ENCODE results near the gene PNPLA7. TPM values are rescaled to one million over a fixed set of nuclear protein-coding genes. Genes with fewer than 3 reads are reported as not detected.

Gene PNPLA7
- polyA plus RNA-seq, 2 donors = 2.3 to 3.9 TPM

DNA sequence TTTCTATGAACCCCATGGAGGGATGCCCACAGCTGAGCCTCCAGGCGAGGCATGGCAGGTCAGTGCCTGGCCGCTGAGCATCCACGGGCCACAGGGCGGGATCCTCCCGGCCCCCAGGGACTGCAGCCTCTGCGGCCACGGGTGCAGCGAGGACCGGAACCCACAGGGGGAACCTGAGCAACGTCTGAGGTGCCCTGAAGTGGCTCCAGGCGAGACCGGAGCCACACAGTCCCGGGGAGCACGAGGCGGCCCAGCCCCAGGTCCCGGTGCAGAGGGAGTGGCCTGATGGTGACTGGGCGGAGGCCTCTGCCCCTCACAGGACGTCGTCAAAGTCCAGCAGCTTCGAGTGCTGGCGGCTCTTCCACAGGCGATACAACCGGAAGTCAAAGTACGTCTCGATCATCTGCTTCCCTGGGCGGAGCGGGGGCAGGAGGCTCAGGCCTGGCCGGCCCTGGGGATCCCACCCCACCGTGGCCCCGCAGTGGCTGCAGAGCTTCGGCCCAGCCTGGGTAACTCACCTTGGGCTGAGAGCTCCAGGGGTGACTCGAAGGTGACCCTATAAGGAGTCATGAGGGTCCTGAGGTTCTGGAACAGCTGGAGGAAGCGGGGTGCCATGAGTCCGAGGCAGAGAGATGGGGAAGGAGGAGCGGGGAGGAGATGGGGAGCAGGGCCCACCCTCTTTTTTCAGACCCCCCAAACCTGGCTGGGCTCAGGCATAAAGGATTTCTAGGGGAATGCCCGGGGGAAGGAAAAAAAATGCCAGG, 100.9 kb downstream of the PNPLA7 start:
- peaks cover under 1 to 5% of the 10 kb centered on the region in 2 donors for H3K4me1 ChIP-seq (ENCODE audit: control insufficient read depth in 2 of 2, insufficient read depth in 2 of 2, low read length in 1 of 2)
- no peaks in the 10 kb centered on the region for H3K27me3 ChIP-seq (ENCODE audit: control insufficient read depth in 1 of 2, insufficient read depth in 2 of 2, low read length in 2 of 2)
- peaks cover 4 to 9% of the 10 kb centered on the region in 2 donors for H3K36me3 ChIP-seq (ENCODE audit: control insufficient read depth in 2 of 2, insufficient read depth in 2 of 2, low read length in 1 of 2)
- no peak overlapping the region for H3K27ac ChIP-seq (ENCODE audit: low read depth in 2 of 2, low read length in 1 of 2)
- H3K9me3 ChIP-seq (ENCODE audit: control insufficient read depth in 2 of 2, insufficient read depth in 1 of 2, low read depth in 1 of 2, low read length in 1 of 2) = no peaks in the 10 kb centered on the region
- WGBS, 2 donors = 87% methylated on average over 36 of the region's 36 CpGs
- no peak overlapping the region for H3K4me3 ChIP-seq (ENCODE audit: low read depth in 1 of 2, low read length in 2 of 2)

DNA sequence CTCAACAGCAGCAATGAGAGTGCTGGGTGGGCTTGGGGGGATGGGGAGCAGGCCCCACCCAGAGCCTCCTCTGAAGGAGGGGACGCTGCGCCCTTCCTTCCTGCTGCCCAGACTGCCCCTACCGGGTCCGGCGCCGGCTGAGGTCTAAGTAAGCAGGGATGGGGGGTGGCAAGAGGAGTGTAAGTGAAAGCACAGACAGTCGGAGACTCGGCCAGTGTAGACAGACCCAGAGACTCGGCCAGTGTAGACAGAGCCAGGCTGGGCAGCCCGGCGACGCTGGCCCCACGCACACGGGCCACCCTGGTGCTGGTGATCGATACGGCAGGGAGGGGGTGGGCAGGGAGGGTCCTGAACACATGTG, 101.6 kb downstream of the PNPLA7 start:
- H3K9me3 ChIP-seq (ENCODE audit: control insufficient read depth in 2 of 2, insufficient read depth in 1 of 2, low read depth in 1 of 2, low read length in 1 of 2) = no peaks in the 10 kb centered on the region
- H3K4me3 ChIP-seq (ENCODE audit: low read depth in 1 of 2, low read length in 2 of 2) = no peak overlapping the region
- peaks cover 0 to 3% of the 10 kb centered on the region in 2 donors for H3K4me1 ChIP-seq (ENCODE audit: control insufficient read depth in 2 of 2, insufficient read depth in 2 of 2, low read length in 1 of 2)
- H3K27ac ChIP-seq (ENCODE audit: low read depth in 2 of 2, low read length in 1 of 2) = no peak overlapping the region
- peaks cover 4 to 9% of the 10 kb centered on the region in 2 donors for H3K36me3 ChIP-seq (ENCODE audit: control insufficient read depth in 2 of 2, insufficient read depth in 2 of 2, low read length in 1 of 2)
- 89 to 92% methylated on average over 16 of the region's 16 CpGs for WGBS, 2 donors
- H3K27me3 ChIP-seq (ENCODE audit: control insufficient read depth in 1 of 2, insufficient read depth in 2 of 2, low read length in 2 of 2) = no peaks in the 10 kb centered on the region

DNA sequence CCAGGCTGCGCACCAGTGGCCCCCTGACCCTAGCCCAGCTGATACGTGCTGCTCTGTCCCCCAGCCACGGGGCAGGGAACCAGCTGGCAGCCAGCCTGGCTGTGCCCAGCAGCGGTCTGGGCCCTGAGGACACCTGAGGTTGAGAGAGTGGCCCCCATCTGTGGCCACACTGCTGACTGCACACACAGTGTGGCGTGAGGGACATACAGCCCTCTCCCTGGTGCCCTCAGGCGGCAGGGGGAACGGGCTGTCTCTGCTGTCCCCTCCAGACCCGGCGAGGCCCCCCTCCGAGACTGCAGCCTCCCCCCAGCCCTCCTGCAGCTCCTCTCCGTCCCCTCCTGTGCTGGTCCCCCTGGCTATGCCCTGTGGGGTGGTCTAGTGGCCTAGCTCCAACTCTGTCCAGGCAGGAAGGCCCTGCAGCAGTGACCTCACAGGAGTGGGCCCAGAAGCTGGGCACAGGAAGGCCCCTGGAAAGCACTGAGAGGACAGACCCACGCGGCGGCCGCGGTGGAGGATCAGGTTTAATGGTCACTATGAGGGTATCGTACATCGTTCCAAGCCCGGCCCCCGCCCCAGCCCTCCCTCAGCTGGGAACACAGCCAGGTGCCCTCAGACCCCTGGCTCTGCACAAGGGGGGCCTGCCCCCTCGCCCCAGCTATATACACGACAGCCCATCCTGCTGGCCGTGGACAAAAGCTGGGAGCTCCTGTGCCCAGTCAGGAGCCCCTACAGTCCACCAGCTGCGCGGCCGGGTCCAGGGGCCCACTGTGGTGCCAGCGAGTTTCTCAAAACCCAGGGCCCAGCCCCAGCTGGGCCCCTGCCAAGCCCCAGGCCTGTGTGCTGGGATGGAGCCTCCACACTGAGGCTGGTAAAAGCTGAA, 102.2 kb downstream of the PNPLA7 start:
- 82 to 87% methylated on average over 26 to 27 of the region's 27 CpGs for whole genome bisulfite sequencing, 2 donors
- peaks cover 4 to 9% of the 10 kb centered on the region in 2 donors for H3K36me3 ChIP-seq (ENCODE audit: control insufficient read depth in 2 of 2, insufficient read depth in 2 of 2, low read length in 1 of 2)
- H3K4me3 ChIP-seq (ENCODE audit: low read depth in 1 of 2, low read length in 2 of 2) = no peak overlapping the region
- H3K4me1 ChIP-seq (ENCODE audit: control insufficient read depth in 2 of 2, insufficient read depth in 2 of 2, low read length in 1 of 2) = no peaks in the 10 kb centered on the region
- no peaks in the 10 kb centered on the region for H3K9me3 ChIP-seq (ENCODE audit: control insufficient read depth in 2 of 2, insufficient read depth in 1 of 2, low read depth in 1 of 2, low read length in 1 of 2)
- no peak overlapping the region for H3K27ac ChIP-seq (ENCODE audit: low read depth in 2 of 2, low read length in 1 of 2)
- H3K27me3 ChIP-seq (ENCODE audit: control insufficient read depth in 1 of 2, insufficient read depth in 2 of 2, low read length in 2 of 2) = no peaks in the 10 kb centered on the region

DNA sequence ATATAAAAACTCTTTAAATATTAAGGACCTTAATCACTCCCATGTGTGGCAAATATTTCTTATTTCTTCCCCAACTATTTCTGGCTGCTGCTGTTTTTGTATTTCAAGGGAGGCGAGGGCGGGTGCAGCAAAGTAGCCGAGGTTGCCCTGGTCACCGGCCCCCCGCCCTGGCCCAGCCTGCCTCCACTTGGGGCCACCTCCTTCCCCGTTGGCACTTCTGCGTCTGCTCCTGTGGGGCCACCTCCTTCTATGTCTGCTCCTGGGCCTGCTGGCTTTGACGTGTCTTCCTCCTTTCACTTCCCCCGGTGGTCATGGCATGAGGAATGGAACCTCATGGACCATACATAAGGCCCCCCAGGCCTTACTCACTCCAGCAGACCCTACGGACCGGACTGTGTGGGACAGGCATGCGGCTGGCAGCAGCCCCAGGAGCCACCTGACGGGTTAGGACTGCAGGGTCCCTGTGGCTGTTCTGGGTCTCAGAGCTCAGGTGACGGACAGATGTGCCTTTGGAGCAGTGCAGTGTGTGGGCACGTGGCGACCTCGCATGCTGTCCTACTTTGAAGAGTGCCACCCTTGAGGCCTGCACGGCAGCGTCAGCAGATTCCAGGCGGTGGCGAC, 103.2 kb downstream of the PNPLA7 start:
- 70 to 73% methylated on average over 21 of the region's 21 CpGs for WGBS, 2 donors
- peaks cover 0 to 2% of the 10 kb centered on the region in 2 donors for H3K27me3 ChIP-seq (ENCODE audit: control insufficient read depth in 1 of 2, insufficient read depth in 2 of 2, low read length in 2 of 2)

DNA sequence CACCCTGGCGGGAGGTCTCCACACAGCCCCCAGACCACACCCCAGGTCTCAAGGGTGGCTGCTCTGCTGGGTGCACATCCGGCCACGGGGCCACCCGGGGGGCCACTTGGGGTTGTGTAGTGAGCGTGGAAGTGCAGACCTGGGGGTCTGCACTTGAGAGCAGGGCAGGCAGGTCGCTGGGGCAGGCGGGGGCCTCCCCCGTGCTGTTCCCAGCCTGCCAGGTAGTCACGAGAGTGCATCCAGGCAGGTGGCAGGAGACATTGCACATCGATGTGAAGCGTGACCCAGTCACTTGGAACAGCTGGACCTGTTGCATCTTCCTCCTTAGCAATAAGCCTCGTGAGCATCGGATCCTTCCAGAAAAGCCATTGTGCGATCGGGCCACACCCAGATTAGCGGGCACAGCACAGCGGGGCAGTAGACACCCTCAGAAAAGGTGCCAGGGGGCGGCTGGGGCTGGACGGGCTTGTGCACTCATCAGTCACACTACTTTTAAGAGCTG, 104.2 kb downstream of the PNPLA7 start:
- Histone ChIP-seq H3K4me3 (ENCODE audit: low read depth in 1 of 2, low read length in 2 of 2) (no peak overlapping the region), H3K4me1 (ENCODE audit: control insufficient read depth in 2 of 2, insufficient read depth in 2 of 2, low read length in 1 of 2) (no peaks in the 10 kb centered on the region), H3K27ac (ENCODE audit: low read depth in 2 of 2, low read length in 1 of 2) (no peak overlapping the region), H3K36me3 (ENCODE audit: control insufficient read depth in 2 of 2, insufficient read depth in 2 of 2, low read length in 1 of 2) (peaks cover 4 to 9% of the 10 kb centered on the region in 2 donors), H3K9me3 (ENCODE audit: control insufficient read depth in 2 of 2, insufficient read depth in 1 of 2, low read depth in 1 of 2, low read length in 1 of 2) (no peaks in the 10 kb centered on the region), H3K27me3 (ENCODE audit: control insufficient read depth in 1 of 2, insufficient read depth in 2 of 2, low read length in 2 of 2) (peaks cover 0 to 2% of the 10 kb centered on the region in 2 donors)
- 36 to 50% methylated on average over 19 of the region's 19 CpGs for WGBS, 2 donors

More for the DNA sequence above, 103.2 kb downstream of the PNPLA7 start:
- no peaks in the 10 kb centered on the region for H3K4me1 ChIP-seq (ENCODE audit: control insufficient read depth in 2 of 2, insufficient read depth in 2 of 2, low read length in 1 of 2)
- no peak overlapping the region for H3K4me3 ChIP-seq (ENCODE audit: low read depth in 1 of 2, low read length in 2 of 2)
- peaks cover 4 to 9% of the 10 kb centered on the region in 2 donors for H3K36me3 ChIP-seq (ENCODE audit: control insufficient read depth in 2 of 2, insufficient read depth in 2 of 2, low read length in 1 of 2)
- H3K27ac ChIP-seq (ENCODE audit: low read depth in 2 of 2, low read length in 1 of 2) = no peak overlapping the region
- no peaks in the 10 kb centered on the region for H3K9me3 ChIP-seq (ENCODE audit: control insufficient read depth in 2 of 2, insufficient read depth in 1 of 2, low read depth in 1 of 2, low read length in 1 of 2)

DNA sequence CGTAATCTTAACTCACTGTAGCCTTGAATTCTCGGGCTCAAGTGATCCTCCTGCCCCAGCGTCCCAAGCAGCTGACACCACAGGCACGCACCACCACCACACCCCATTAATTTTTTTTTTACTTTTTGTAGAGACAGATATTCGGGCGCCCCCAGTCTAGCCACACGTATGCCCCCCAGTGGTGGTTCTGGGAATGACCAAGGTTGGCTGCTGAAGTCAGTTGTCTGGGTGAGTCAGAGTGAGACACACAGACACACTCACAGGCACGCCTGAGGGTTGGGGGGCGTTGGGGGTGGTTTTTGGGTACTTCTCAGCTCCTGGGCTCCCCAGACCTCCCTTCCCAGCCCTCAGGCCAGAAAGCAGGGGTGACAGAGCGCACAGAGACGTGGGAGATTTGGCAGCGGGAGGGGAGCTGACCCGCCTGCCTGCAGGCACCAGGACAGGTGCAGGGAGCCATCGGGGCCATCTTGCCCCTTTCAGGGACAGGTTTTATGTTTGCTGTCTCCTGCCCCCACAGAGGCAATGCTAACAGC, 104.9 kb downstream of the PNPLA7 start:
- peaks cover 4 to 9% of the 10 kb centered on the region in 2 donors for H3K36me3 ChIP-seq (ENCODE audit: control insufficient read depth in 2 of 2, insufficient read depth in 2 of 2, low read length in 1 of 2)
- no peak overlapping the region for H3K27ac ChIP-seq (ENCODE audit: low read depth in 2 of 2, low read length in 1 of 2)
- H3K4me3 ChIP-seq (ENCODE audit: low read depth in 1 of 2, low read length in 2 of 2) = no peak overlapping the region
- peaks cover 0 to 2% of the 10 kb centered on the region in 2 donors for H3K27me3 ChIP-seq (ENCODE audit: control insufficient read depth in 1 of 2, insufficient read depth in 2 of 2, low read length in 2 of 2)
- H3K9me3 ChIP-seq (ENCODE audit: control insufficient read depth in 2 of 2, insufficient read depth in 1 of 2, low read depth in 1 of 2, low read length in 1 of 2) = no peaks in the 10 kb centered on the region
- 12 to 15% methylated on average over 14 of the region's 14 CpGs for WGBS, 2 donors
- H3K4me1 ChIP-seq (ENCODE audit: control insufficient read depth in 2 of 2, insufficient read depth in 2 of 2, low read length in 1 of 2) = no peaks in the 10 kb centered on the region

DNA sequence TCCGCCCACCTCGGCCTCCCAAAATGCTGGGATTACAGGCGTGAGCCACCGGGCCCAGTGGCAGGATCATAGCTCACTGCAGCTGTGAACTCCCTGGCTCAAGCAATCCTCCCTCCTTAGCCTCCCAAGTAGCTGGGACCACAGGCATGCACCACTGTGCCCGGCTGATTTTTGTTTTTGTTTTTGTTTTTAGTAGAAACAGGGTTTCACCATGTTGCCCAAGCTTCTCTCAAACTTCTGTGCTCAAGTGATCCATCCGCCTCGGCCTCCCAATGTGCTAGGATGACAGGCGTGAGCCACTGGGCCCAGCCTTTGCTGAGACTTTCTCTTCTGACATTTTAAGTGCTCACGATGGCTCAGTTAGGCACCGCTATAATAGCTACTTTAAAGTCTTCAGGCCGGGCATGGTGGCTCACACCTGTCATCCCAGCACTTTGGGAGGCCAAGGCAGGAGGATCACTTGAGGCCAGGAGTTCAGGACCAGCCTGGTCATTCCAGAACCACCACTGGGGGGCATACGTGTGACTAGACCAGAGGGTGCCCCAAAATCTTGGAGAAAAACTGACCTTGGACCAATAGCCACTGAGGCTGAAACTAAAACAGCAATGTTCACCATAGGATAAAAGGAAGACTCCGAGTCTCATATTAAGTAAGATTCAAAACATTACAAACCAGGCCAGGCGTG, 106.0 kb downstream of the PNPLA7 start:
- Histone ChIP-seq H3K27me3 (ENCODE audit: control insufficient read depth in 1 of 2, insufficient read depth in 2 of 2, low read length in 2 of 2) (peaks cover 0 to 2% of the 10 kb centered on the region in 2 donors), H3K9me3 (ENCODE audit: control insufficient read depth in 2 of 2, insufficient read depth in 1 of 2, low read depth in 1 of 2, low read length in 1 of 2) (no peaks in the 10 kb centered on the region), H3K4me1 (ENCODE audit: control insufficient read depth in 2 of 2, insufficient read depth in 2 of 2, low read length in 1 of 2) (no peaks in the 10 kb centered on the region), H3K27ac (ENCODE audit: low read depth in 2 of 2, low read length in 1 of 2) (no peak overlapping the region), H3K36me3 (ENCODE audit: control insufficient read depth in 2 of 2, insufficient read depth in 2 of 2, low read length in 1 of 2) (peaks cover 2 to 4% of the 10 kb centered on the region in 2 donors), H3K4me3 (ENCODE audit: low read depth in 1 of 2, low read length in 2 of 2) (no peak overlapping the region)
- WGBS, 2 donors = 85 to 86% methylated on average over 14 of the region's 14 CpGs

DNA sequence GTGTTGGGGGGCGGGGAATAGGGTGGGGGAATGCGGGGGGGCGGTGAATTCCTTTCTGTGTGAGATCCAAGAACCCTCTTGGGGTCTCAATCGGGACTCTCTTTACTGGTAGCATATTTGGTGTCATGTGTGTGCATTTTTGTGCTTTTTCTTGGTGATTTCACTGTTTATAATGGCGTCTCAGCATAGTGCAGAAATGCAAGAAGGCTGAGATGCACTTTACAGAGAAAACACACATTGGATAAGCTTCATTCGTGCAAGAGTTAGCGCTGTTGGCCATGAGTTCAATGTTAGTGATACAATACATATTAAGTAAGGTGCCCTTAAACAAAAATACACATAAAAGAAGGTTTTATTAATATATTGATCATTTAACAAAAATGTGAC, 108.3 kb downstream of the PNPLA7 start:
- WGBS, 2 donors = 23 to 24% methylated on average over 4 to 7 of the region's 7 CpGs
- H3K27ac ChIP-seq (ENCODE audit: low read depth in 2 of 2, low read length in 1 of 2) = no peak overlapping the region
- H3K36me3 ChIP-seq (ENCODE audit: control insufficient read depth in 2 of 2, insufficient read depth in 2 of 2, low read length in 1 of 2) = no peaks in the 10 kb centered on the region
- no peak overlapping the region for H3K4me3 ChIP-seq (ENCODE audit: low read depth in 1 of 2, low read length in 2 of 2)
- H3K9me3 ChIP-seq (ENCODE audit: control insufficient read depth in 2 of 2, insufficient read depth in 1 of 2, low read depth in 1 of 2, low read length in 1 of 2) = no peaks in the 10 kb centered on the region
- H3K27me3 ChIP-seq (ENCODE audit: control insufficient read depth in 1 of 2, insufficient read depth in 2 of 2, low read length in 2 of 2) = peaks cover 0 to 5% of the 10 kb centered on the region in 2 donors
- H3K4me1 ChIP-seq (ENCODE audit: control insufficient read depth in 2 of 2, insufficient read depth in 2 of 2, low read length in 1 of 2) = peaks cover 0 to 3% of the 10 kb centered on the region in 2 donors
